HEK293 (cell line): ENCODE results near the gene TMEM14C.

Experiments used
- CTCF ChIA-PET: fragments of 350-600 bp; formaldehyde crosslinking; extraction: SDS; loops from one replicate; lab custom pipeline; 2021; ENCODE audit warnings: antibody characterized with exemption; lab: Yijun Ruan, JAX
- POLR2A ChIA-PET: fragments of 300-600 bp; formaldehyde crosslinking; extraction: SDS; loops from one replicate; lab custom pipeline; 2020; ENCODE audit warnings: antibody characterized with exemption, inconsistent platforms; lab: Yijun Ruan, JAX
- H3K27ac ChIP-seq: fragments of 200-500 bp; sonication (Bioruptor generic); 2 replicates; pipeline ENCODE4 v1.5.1; 2014; ENCODE audit warnings: low read depth, low read length, control low read depth, inconsistent platforms; ENCODE audit errors: extremely low read depth
- H3K36me3 ChIP-seq, 2 experiments: fragments of 200-500 bp in 1 of 2; sonication (Bioruptor generic) in 1 of 2; 1 replicate in 1 of 2; 2 replicates in 1 of 2; pipeline ENCODE4 v1.5.1; 2014 to 2017; ENCODE audit warnings: inconsistent platforms in 2 of 2, low read length in 2 of 2; ENCODE audit not compliant: control insufficient read depth in 2 of 2, insufficient read depth in 1 of 2
- H3K4me1 ChIP-seq: fragments of 200-500 bp; sonication (Bioruptor generic); 2 replicates; pipeline ENCODE4 v1.5.1; 2014; ENCODE audit warnings: mild to moderate bottlenecking, low read length, inconsistent platforms; ENCODE audit not compliant: control insufficient read depth, insufficient read depth
- H3K4me3 ChIP-seq: 2 replicates; pipeline ENCODE4 v1.5.1; 2011; ENCODE audit warnings: low read depth, mild to moderate bottlenecking, control low read depth, low read length, moderate library complexity
- H3K9me3 ChIP-seq: fragments of 200-500 bp; sonication (Bioruptor generic); 2 replicates; pipeline ENCODE4 v1.5.1; 2014; ENCODE audit warnings: low read depth, low read length, inconsistent platforms; ENCODE audit not compliant: control insufficient read depth, insufficient read depth
- GLIS1 ChIP-seq: fragments of 450-650 bp; formaldehyde crosslinking; IDR thresholded peaks from 2 replicates; pipeline ENCODE4 v1.5.1; 2016; ENCODE audit warnings: missing biosample characterization, missing genetic modification characterization
- IKZF3 ChIP-seq: fragments of 450-650 bp; IDR thresholded peaks from 2 replicates; pipeline ENCODE4 v1.5.0; 2018; ENCODE audit warnings: missing biosample characterization, mild to moderate bottlenecking, missing genetic modification characterization, moderate library complexity
- KLF10 ChIP-seq: fragments of 450-650 bp; IDR thresholded peaks from 2 replicates; pipeline ENCODE4 v1.5.1; 2018; ENCODE audit warnings: missing biosample characterization, mild to moderate bottlenecking, missing genetic modification characterization
- MZF1 ChIP-seq: fragments of 450-650 bp; formaldehyde crosslinking; IDR thresholded peaks from 2 replicates; pipeline ENCODE4 v1.5.1; 2017; ENCODE audit warnings: missing biosample characterization, missing genetic modification characterization, borderline replicate concordance
- OSR2 ChIP-seq: fragments of 450-650 bp; formaldehyde crosslinking; IDR thresholded peaks from 2 replicates; pipeline ENCODE4 v1.5.1; 2016; ENCODE audit warnings: missing biosample characterization, missing genetic modification characterization
- OVOL3 ChIP-seq: fragments of 450-650 bp; formaldehyde crosslinking; IDR thresholded peaks from 2 replicates; pipeline ENCODE4 v1.5.1; 2016; ENCODE audit warnings: missing biosample characterization, missing genetic modification characterization
- ZBTB17 ChIP-seq: fragments of 450-650 bp; formaldehyde crosslinking; IDR thresholded peaks from 2 replicates; pipeline ENCODE4 v1.5.1; 2016; ENCODE audit warnings: missing biosample characterization, missing genetic modification characterization
- ZBTB26 ChIP-seq: fragments of 450-650 bp; formaldehyde crosslinking; optimal IDR thresholded peaks from 2 replicates; pipeline ENCODE3; 2016; ENCODE audit warnings: missing biosample characterization, mild to moderate bottlenecking, missing genetic modification characterization
- ZFP37 ChIP-seq: fragments of 450-650 bp; formaldehyde crosslinking; IDR thresholded peaks from 2 replicates; pipeline ENCODE4 v1.5.1; 2016; ENCODE audit warnings: missing biosample characterization, missing genetic modification characterization
- ZNF112 ChIP-seq: fragments of 450-650 bp; formaldehyde crosslinking; IDR thresholded peaks from 2 replicates; pipeline ENCODE4 v1.5.0; 2017; ENCODE audit warnings: missing biosample characterization, missing genetic modification characterization
- ZNF155 ChIP-seq: fragments of 450-650 bp; formaldehyde crosslinking; IDR thresholded peaks from 2 replicates; pipeline ENCODE4 v1.5.1; 2016; ENCODE audit warnings: missing biosample characterization, missing genetic modification characterization
- ZNF169 ChIP-seq: fragments of 450-650 bp; formaldehyde crosslinking; IDR thresholded peaks from 2 replicates; pipeline ENCODE4 v1.5.1; 2016; ENCODE audit warnings: missing biosample characterization, missing genetic modification characterization
- ZNF223 ChIP-seq: fragments of 450-650 bp; formaldehyde crosslinking; IDR thresholded peaks from 2 replicates; pipeline ENCODE4 v1.5.1; 2016; ENCODE audit warnings: missing biosample characterization, missing genetic modification characterization
- ZNF362 ChIP-seq: fragments of 450-650 bp; formaldehyde crosslinking; IDR thresholded peaks from 2 replicates; pipeline ENCODE4 v1.5.1; 2016; ENCODE audit warnings: missing biosample characterization, missing genetic modification characterization
- ZNF366 ChIP-seq: fragments of 450-650 bp; formaldehyde crosslinking; conservative IDR thresholded peaks from 2 replicates; pipeline ENCODE4 v1.5.1; 2016; ENCODE audit warnings: missing biosample characterization, missing genetic modification characterization
- ZNF394 ChIP-seq: fragments of 450-650 bp; formaldehyde crosslinking; IDR thresholded peaks from 2 replicates; pipeline ENCODE4 v1.5.1; 2016; ENCODE audit warnings: missing biosample characterization, missing genetic modification characterization, mild to moderate bottlenecking, moderate library complexity, borderline replicate concordance
- ZNF585B ChIP-seq: fragments of 450-650 bp; formaldehyde crosslinking; IDR thresholded peaks from 2 replicates; pipeline ENCODE4 v1.5.1; 2016; ENCODE audit warnings: missing biosample characterization, missing genetic modification characterization
- ZNF610 ChIP-seq: fragments of 450-650 bp; formaldehyde crosslinking; IDR thresholded peaks from 2 replicates; pipeline ENCODE4 v1.5.1; 2016; ENCODE audit warnings: missing biosample characterization, missing genetic modification characterization, borderline replicate concordance
- ZNF626 ChIP-seq: fragments of 450-650 bp; sonication (Bioruptor Pico); formaldehyde crosslinking; IDR thresholded peaks from 2 replicates; pipeline ENCODE4 v1.5.1; 2018; ENCODE audit warnings: missing biosample characterization, missing genetic modification characterization, inconsistent platforms
- ZNF654 ChIP-seq: fragments of 450-650 bp; formaldehyde crosslinking; IDR thresholded peaks from 2 replicates; pipeline ENCODE4 v1.5.1; 2016; ENCODE audit warnings: low read depth, missing biosample characterization, missing genetic modification characterization
- ZNF658 ChIP-seq: fragments of 450-650 bp; formaldehyde crosslinking; IDR thresholded peaks from 2 replicates; pipeline ENCODE4; 2016; ENCODE audit warnings: missing biosample characterization, missing genetic modification characterization
- ZNF704 ChIP-seq: fragments of 450-650 bp; formaldehyde crosslinking; IDR thresholded peaks from 2 replicates; pipeline ENCODE4 v1.5.1; 2016; ENCODE audit warnings: missing biosample characterization, missing genetic modification characterization
- ZNF768 ChIP-seq: fragments of 450-650 bp; formaldehyde crosslinking; IDR thresholded peaks from 2 replicates; pipeline ENCODE4 v1.5.1; 2018; ENCODE audit warnings: missing biosample characterization, mild to moderate bottlenecking, missing genetic modification characterization
- ZNF791 ChIP-seq: fragments of 450-650 bp; formaldehyde crosslinking; IDR thresholded peaks from 2 replicates; pipeline ENCODE4 v1.5.1; 2016; ENCODE audit warnings: missing biosample characterization, missing genetic modification characterization
- ZNF843 ChIP-seq: fragments of 450-650 bp; formaldehyde crosslinking; IDR thresholded peaks from 2 replicates; pipeline ENCODE4 v1.5.1; 2016; ENCODE audit warnings: missing biosample characterization, missing genetic modification characterization
- ZSCAN18 ChIP-seq: fragments of 450-650 bp; formaldehyde crosslinking; IDR thresholded peaks from 2 replicates; pipeline ENCODE4 v1.5.1; 2016; ENCODE audit warnings: missing biosample characterization, missing genetic modification characterization
- ZSCAN4 ChIP-seq: fragments of 450-650 bp; formaldehyde crosslinking; IDR thresholded peaks from 2 replicates; pipeline ENCODE4 v1.5.1; 2017; ENCODE audit warnings: missing biosample characterization, missing genetic modification characterization
- ZXDB ChIP-seq: fragments of 450-650 bp; formaldehyde crosslinking; IDR thresholded peaks from 2 replicates; pipeline ENCODE4 v1.5.1; 2016; ENCODE audit warnings: missing biosample characterization, missing genetic modification characterization

Gene TMEM14C

GRCh38 chr6:10746915-10747250 is 24.0 kb downstream of the TMEM14C start:
- TF ChIP-seq OSR2, result 0 out of 2 replicates have a peak, but pooled peaks have one; percentile 34
- peak; percentile 93 for TF ChIP-seq ZNF223 (tag by site-specific recombination)
- no peak for TF ChIP-seq KLF10 (tag by site-specific recombination)
- peak overlapping the region; percentile 83 for H3K4me3 ChIP-seq
- ChIA-PET CTCF (interaction anchor here (0.9 to 2.5 kb wide), 6 partner anchors 9 to 236 kb away, joined by 3 to 9 read pairs (median 5); no protein-coding TSS in a partner anchor), POLR2A (interaction anchor here (0.6 to 4.6 kb wide), 10 partner anchors 9 to 236 kb away, joined by 3 to 82 read pairs (median 4); partner anchors contain the start of genes C6orf52, GCNT2, PAK1IP1 and TMEM14C)
- peaks cover 7% of the 10 kb centered on the region; the same call in 1 of the 2 replicates for H3K4me1 ChIP-seq
- H3K36me3 ChIP-seq, result peaks cover 0 to 29% of the 10 kb centered on the region in 2 experiments; a peak in 2 of 3 replicates
- H3K27ac ChIP-seq, result peak overlapping the region; percentile 67; the same call in 1 of the 2 replicates
- H3K9me3 ChIP-seq, result no peaks in the 10 kb centered on the region

- ChIA-PET CTCF (interaction anchor here (0.6 to 3.5 kb wide), 8 partner anchors 10 to 267 kb away, joined by 3 to 22 read pairs (median 5); no protein-coding TSS in a partner anchor), POLR2A (interaction anchor here (0.6 to 4.6 kb wide), 11 partner anchors 10 to 236 kb away, joined by 3 to 82 read pairs (median 4); partner anchors contain the start of genes C6orf52, GCNT2, PAK1IP1 and TMEM14C)
- H3K27ac ChIP-seq, result peak within 1 kb of the TSS; percentile 67
- no peaks in the 10 kb centered on the region for H3K9me3 ChIP-seq
- H3K4me3 ChIP-seq, result peak within 1 kb of the TSS; percentile 83
- H3K36me3 ChIP-seq, result peaks cover 2 to 33% of the 10 kb centered on the region in 2 experiments; a peak in 2 of 3 replicates
- H3K4me1 ChIP-seq, result peaks cover 7% of the 10 kb centered on the region; the same call in 1 of the 2 replicates
- TF ChIP-seq ZBTB17 (tag by site-specific recombination), result peak; percentile 75
- TF ChIP-seq ZNF768 (tag by site-specific recombination), result peak; percentile 93
- TF ChIP-seq ZNF155 (tag by site-specific recombination), result no peak
- TF ChIP-seq ZFP37, result 0 out of 2 replicates have a peak, but pooled peaks have one; percentile 23
- no peak for TF ChIP-seq ZNF585B (tag by site-specific recombination)
- TF ChIP-seq ZSCAN4 (tag by site-specific recombination), result no peak
- TF ChIP-seq ZNF704, result no peak
- no peak for TF ChIP-seq ZNF654
- no peak for TF ChIP-seq ZNF658 (tag by site-specific recombination)
- TF ChIP-seq MZF1 (tag by site-specific recombination), result no peak
- no peak for TF ChIP-seq OVOL3 (tag by site-specific recombination)
- 0 out of 2 replicates have a peak, but pooled peaks have one; percentile 45 for TF ChIP-seq ZNF843
- no peak; the same call in 1 of the 2 replicates for TF ChIP-seq ZNF610 (tag by site-specific recombination)
- TF ChIP-seq ZNF362 (tag by site-specific recombination), result no peak
- TF ChIP-seq ZXDB, result peak; percentile 88
- TF ChIP-seq ZSCAN18 (tag by site-specific recombination), result no peak
- 0 out of 2 replicates have a peak, but pooled peaks have one; percentile 15 for TF ChIP-seq ZNF394
- no peak for TF ChIP-seq ZNF791 (tag by site-specific recombination)
- no peak for TF ChIP-seq IKZF3 (tag by site-specific recombination)
- no peak for TF ChIP-seq ZNF626 (tag by site-specific recombination)
- TF ChIP-seq ZNF366, result peak; percentile 33; the same call in 1 of the 2 replicates
- TF ChIP-seq ZNF169 (tag by site-specific recombination), result no peak
- TF ChIP-seq ZBTB26 (tag by site-specific recombination), result peak; percentile 99
- peak; percentile 34; the same call in 1 of the 2 replicates for TF ChIP-seq GLIS1 (tag by site-specific recombination)
- TF ChIP-seq ZNF112 (tag by site-specific recombination), result no peak
- peak; percentile 47 for TF ChIP-seq KLF10 (tag by site-specific recombination)
Observed at GRCh38 chr6:10747251-10747972, 24.5 kb downstream of the TMEM14C start, which contains the start of gene TMEM14B. TMEM14B (plus strand) TSS chr6:10747805; CDS start chr6:10749246, 1,441 bp downstream.
